ENCODE results near the gene VEGFB. TPM values are rescaled to one million over a fixed set of nuclear protein-coding genes. Genes with fewer than 3 reads are reported as not detected.
A peak's percentile ranks its signal among the peaks of the same experiment; 100 is the strongest.

VEGFB gene
- total and polyA plus RNA-seq, 2 donors (not counting 3 experiments of a cell fraction or from before 2014, with no cell fraction given), result 19.3 to 98.1 TPM

GRCh38 chr11:64186492-64187165 lies 47.8 kb upstream of the VEGFB start:
- intact Hi-C loops (cut with micrococcal nuclease) (loop anchor here (1.0 to 5.0 kb wide), 3 partner anchors 21 to 101 kb away; partner anchors contain the start of genes DNAJC4, GPR137 and VEGFB), dilution Hi-C loops (cut with MboI; ENCODE audit: extremely low pct_ligation_motif_present, low sequenced_read_pairs) (no loop called here)
- CTCF ChIA-PET, result interaction anchor here (0.9 to 3.3 kb wide), 11 partner anchors 11 to 184 kb away, joined by 3 to 27 read pairs (median 5); partner anchors contain the start of genes BAD, CATSPERZ and FKBP2
- no TSS peak for BruUV-seq (replicated peaks)
- Histone ChIP-seq H4K20me1 (replicated peaks; ENCODE audit: control insufficient read depth, extremely low read depth, insufficient read depth, low read length) (no peaks in the 10 kb centered on the region), H3K9me3 (replicated peaks; ENCODE audit: control insufficient read depth, insufficient read depth, low read length) (no peaks in the 10 kb centered on the region), H3K79me2 (ENCODE audit: control insufficient read depth, insufficient read depth, low read length) (peaks cover 31% of the 10 kb centered on the region), H3K9ac (replicated peaks; ENCODE audit: extremely low read depth, insufficient read depth, low read length) (peak overlapping the region; percentile 49), H3K4me3 (replicated peaks in 1 of 3; ENCODE audit: insufficient read depth in 1 of 3, low read depth in 1 of 3, low read length in 3 of 3) (no peak overlapping the region), H2AFZ (ENCODE audit: low read depth, low read length) (no peak overlapping the region), H3K27ac (ENCODE audit: insufficient read depth, low read depth, low read length) (no peak overlapping the region), H3K9me1 (replicated peaks; ENCODE audit: control insufficient read depth, extremely low read depth, insufficient read depth, low read length) (no peaks in the 10 kb centered on the region), H3K27me3 (ENCODE audit: control insufficient read depth in 2 of 2, insufficient read depth in 2 of 2, low read length in 2 of 2) (no peaks in the 10 kb centered on the region), H3K4me2 (ENCODE audit: insufficient read depth, low read length) (no peak overlapping the region), H3K36me3 (ENCODE audit: control insufficient read depth in 2 of 2, extremely low read depth in 1 of 2, insufficient read depth in 2 of 2, low read length in 2 of 2) (peaks cover 0 to 2% of the 10 kb centered on the region in 2 experiments), H3K4me1 (ENCODE audit: control insufficient read depth, extremely low read depth, insufficient read depth, low read length) (peaks cover 9% of the 10 kb centered on the region)
- POLR2A ChIA-PET, result interaction anchor here (0.9 to 1.5 kb wide), 3 partner anchors 21 to 131 kb away, joined by 3 to 6 read pairs (median 6); partner anchors contain the start of genes FERMT3, PRDX5 and TRMT112
- TF ChIP-seq GATA2 (IDR thresholded peaks at IDR 0.05; ENCODE audit: insufficient read depth, insufficient read length, low read depth, low read length) (no peak), POLR2AphosphoS5 (IDR thresholded peaks at IDR 0.05; ENCODE audit: insufficient read depth, low read depth, low read length) (no peak), JUN (IDR thresholded peaks at IDR 0.05; ENCODE audit: borderline replicate concordance, insufficient read depth, insufficient read length, low read depth) (no peak), MYC (IDR thresholded peaks at IDR 0.05; ENCODE audit: low read depth, low read length) (no peak), MAX (IDR thresholded peaks at IDR 0.05; ENCODE audit: insufficient read depth, insufficient read length) (no peak), FOS (IDR thresholded peaks at IDR 0.05; ENCODE audit: borderline replicate concordance, insufficient read depth, low read length) (no peak), CTCF (IDR thresholded peaks at IDR 0.05; ENCODE audit: extremely low read depth in 1 of 2, insufficient read depth in 1 of 2, low read depth in 1 of 2, low read length in 2 of 2) (no peak), POLR2A (IDR thresholded peaks at IDR 0.05; ENCODE audit: low read depth, low read length) (no peak), EZH2 (IDR thresholded peaks at IDR 0.05; ENCODE audit: borderline replicate concordance, low read depth, low read length, severe bottlenecking) (no peak)
- peak; percentile 69 for FAIRE-seq
- peak; percentile 39 for DNase-seq (ENCODE audit: low read depth, low spot score)
